ENCODE data around the gene CACNA1E.

The CACNA1E gene

GRCh38 chr1:181601186-181601950 lies 118.1 kb downstream of the CACNA1E start:
- Histone ChIP-seq H3K4me3 (ENCODE audit: low read length, poor library complexity, severe bottlenecking) (no peak overlapping the region), H3K9ac (ENCODE audit: low read depth, low read length, poor library complexity, severe bottlenecking) (no peak overlapping the region), H4K20me1 (ENCODE audit: insufficient read depth, low read length, poor library complexity, severe bottlenecking) (no peaks in the 10 kb centered on the region), H3K79me2 (ENCODE audit: insufficient read depth, low read length) (no peaks in the 10 kb centered on the region), H3F3A (ENCODE audit: low read depth) (no peaks in the 10 kb centered on the region), H3K4me1 (ENCODE audit: insufficient read depth, low read length, poor library complexity, severe bottlenecking) (no peaks in the 10 kb centered on the region), H3K36me3 (ENCODE audit: insufficient read depth, low read length) (no peaks in the 10 kb centered on the region), H3K4me2 (ENCODE audit: low read depth, low read length, poor library complexity, severe bottlenecking) (no peak overlapping the region), H2AFZ (ENCODE audit: low read length) (no peak overlapping the region), H3K9me2 (replicated peaks; ENCODE audit: low read depth, low read length) (no peaks in the 10 kb centered on the region), H3K9me3 (ENCODE audit: insufficient read depth, low read depth, low read length) (no peaks in the 10 kb centered on the region), H3K27me3 (ENCODE audit: insufficient read depth, low read length, poor library complexity, severe bottlenecking) (no peaks in the 10 kb centered on the region)
- TF ChIP-seq CTCF (conservative IDR thresholded peaks at IDR 0.05; ENCODE audit: low read length) = no peak
- TF ChIP-seq EZH2phosphoT487 (IDR thresholded peaks at IDR 0.05; ENCODE audit: borderline replicate concordance) = no peak

- TF ChIP-seq CTCF (conservative IDR thresholded peaks at IDR 0.05; ENCODE audit: low read length) = no peak
- no peak for TF ChIP-seq EZH2phosphoT487 (IDR thresholded peaks at IDR 0.05; ENCODE audit: borderline replicate concordance)
- Histone ChIP-seq H3K27me3 (ENCODE audit: insufficient read depth, low read length, poor library complexity, severe bottlenecking) (no peaks in the 10 kb centered on the region), H3K79me2 (ENCODE audit: insufficient read depth, low read length) (no peaks in the 10 kb centered on the region), H3F3A (ENCODE audit: low read depth) (no peaks in the 10 kb centered on the region), H3K4me3 (ENCODE audit: low read length, poor library complexity, severe bottlenecking) (no peak overlapping the region), H3K4me2 (ENCODE audit: low read depth, low read length, poor library complexity, severe bottlenecking) (no peak overlapping the region), H3K9ac (ENCODE audit: low read depth, low read length, poor library complexity, severe bottlenecking) (no peak overlapping the region), H3K36me3 (ENCODE audit: insufficient read depth, low read length) (no peaks in the 10 kb centered on the region), H3K9me3 (ENCODE audit: insufficient read depth, low read depth, low read length) (no peaks in the 10 kb centered on the region), H2AFZ (ENCODE audit: low read length) (no peak overlapping the region), H4K20me1 (ENCODE audit: insufficient read depth, low read length, poor library complexity, severe bottlenecking) (no peaks in the 10 kb centered on the region), H3K4me1 (ENCODE audit: insufficient read depth, low read length, poor library complexity, severe bottlenecking) (no peaks in the 10 kb centered on the region), H3K9me2 (replicated peaks; ENCODE audit: low read depth, low read length) (no peaks in the 10 kb centered on the region)
Measured at GRCh38 chr1:181603735-181604410, 120.6 kb downstream of the CACNA1E start.

- Histone ChIP-seq H4K20me1 (ENCODE audit: insufficient read depth, low read length, poor library complexity, severe bottlenecking) (no peaks in the 10 kb centered on the region), H3K9ac (ENCODE audit: low read depth, low read length, poor library complexity, severe bottlenecking) (no peak overlapping the region), H3K4me3 (ENCODE audit: low read length, poor library complexity, severe bottlenecking) (no peak overlapping the region), H3K4me2 (ENCODE audit: low read depth, low read length, poor library complexity, severe bottlenecking) (no peak overlapping the region), H3K9me2 (replicated peaks; ENCODE audit: low read depth, low read length) (no peaks in the 10 kb centered on the region), H3K79me2 (ENCODE audit: insufficient read depth, low read length) (no peaks in the 10 kb centered on the region), H3K4me1 (ENCODE audit: insufficient read depth, low read length, poor library complexity, severe bottlenecking) (no peaks in the 10 kb centered on the region), H3K9me3 (ENCODE audit: insufficient read depth, low read depth, low read length) (no peaks in the 10 kb centered on the region), H3K27me3 (ENCODE audit: insufficient read depth, low read length, poor library complexity, severe bottlenecking) (no peaks in the 10 kb centered on the region), H3F3A (ENCODE audit: low read depth) (no peaks in the 10 kb centered on the region), H2AFZ (ENCODE audit: low read length) (no peak overlapping the region), H3K36me3 (ENCODE audit: insufficient read depth, low read length) (no peaks in the 10 kb centered on the region)
- no peak for TF ChIP-seq CTCF (conservative IDR thresholded peaks at IDR 0.05; ENCODE audit: low read length)
- no peak for TF ChIP-seq EZH2phosphoT487 (IDR thresholded peaks at IDR 0.05; ENCODE audit: borderline replicate concordance)
Measured at GRCh38 chr1:181604482-181605249, 121.3 kb downstream of the CACNA1E start.

Measured in Loucy (cell line).